Measurements from ENCODE around the gene LAX1.
"Not testable (repeated sequence)": the region's sequence is repeated elsewhere in the genome, so short reads cannot be mapped to it uniquely, and the experiment has no call there.

DNA sequence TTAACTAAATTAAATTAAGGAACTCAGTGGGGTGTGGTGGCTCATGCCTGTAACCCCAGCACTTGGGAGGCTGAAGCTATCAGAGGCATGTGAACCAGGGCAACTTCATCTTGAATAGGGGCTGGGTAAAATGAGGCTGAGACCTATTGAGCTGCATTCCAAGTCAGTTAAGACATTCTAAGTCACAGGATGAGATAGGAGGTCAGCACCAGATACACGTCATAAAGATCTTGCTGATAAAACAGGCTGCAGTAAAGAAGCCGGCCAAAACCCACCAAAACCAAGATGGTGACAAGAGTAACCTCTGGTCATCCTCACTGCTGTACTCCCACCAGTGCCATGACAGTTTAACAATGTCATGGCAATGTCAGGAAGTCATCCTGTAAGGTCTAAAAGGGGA is 6.2 kb upstream of the LAX1 start:
- TF ChIP-seq POLR2AphosphoS5 (IDR thresholded peaks at IDR 0.05; ENCODE audit: borderline replicate concordance, low read depth, low read length); EZH2 (IDR thresholded peaks at IDR 0.05); FOXP2 (optimal IDR thresholded peaks at IDR 0.05; ENCODE audit: control extremely low read depth, extremely low read length, insufficient read depth): not testable (repeated sequence)
